Measurements from ENCODE around the gene IFNL1.
"Not testable (repeated sequence)": the region's sequence is repeated elsewhere in the genome, so short reads cannot be mapped to it uniquely, and the experiment has no call there.

The IFNL1 gene

GRCh38 chr19:39296055-39296645 is at the start of gene IFNL1:
TSS of gene IFNL1 (plus strand) at chr19:39296407. CDS start at chr19:39296422, 15 bp downstream.
- DNase-seq (ENCODE audit: low spot score): no peak
- no peak for FAIRE-seq

- no peak for DNase-seq (ENCODE audit: low spot score)
- FAIRE-seq: no peak
Observed at GRCh38 chr19:39246951-39247669, 49.1 kb upstream of the IFNL1 start.

GRCh38 chr19:39247701-39248664 is 48.2 kb upstream of the IFNL1 start:
- DNase-seq (ENCODE audit: low spot score) (no peak), FAIRE-seq (no peak)

GRCh38 chr19:39248806-39249205 is 47.4 kb upstream of the IFNL1 start, which contains the start of gene IFNL4:
TSS of gene IFNL4 (minus strand) at chr19:39248856.
- FAIRE-seq (no peak), DNase-seq (ENCODE audit: low spot score) (no peak)

GRCh38 chr19:39251081-39251480 is 45.1 kb upstream of the IFNL1 start:
- DNase-seq (ENCODE audit: low spot score) (no peak), FAIRE-seq (no peak)

- no peak for DNase-seq (ENCODE audit: low spot score)
- no peak for FAIRE-seq
Observed at GRCh38 chr19:39251846-39252245, 44.4 kb upstream of the IFNL1 start.

- DNase-seq (ENCODE audit: low spot score) (no peak), FAIRE-seq (no peak)
Observed at GRCh38 chr19:39252458-39252857, 43.7 kb upstream of the IFNL1 start.

GRCh38 chr19:39253374-39254149 is 42.6 kb upstream of the IFNL1 start:
- FAIRE-seq (no peak), DNase-seq (ENCODE audit: low spot score) (no peak)

- no peak for DNase-seq (ENCODE audit: low spot score)
- no peak for FAIRE-seq
Observed at GRCh38 chr19:39254531-39255345, 41.5 kb upstream of the IFNL1 start.

- no peak for FAIRE-seq
Observed at GRCh38 chr19:39257227-39257626, 39.0 kb upstream of the IFNL1 start.

GRCh38 chr19:39261704-39262103 is 34.5 kb upstream of the IFNL1 start:
- FAIRE-seq: no peak
- no peak for DNase-seq (ENCODE audit: low spot score)

More at GRCh38 chr19:39257227-39257626, 39.0 kb upstream of the IFNL1 start:
- no peak for DNase-seq (ENCODE audit: low spot score)

- FAIRE-seq (no peak), DNase-seq (ENCODE audit: low spot score) (no peak)
Observed at GRCh38 chr19:39262496-39262895, 33.7 kb upstream of the IFNL1 start.

GRCh38 chr19:39263912-39264305 is 32.3 kb upstream of the IFNL1 start:
- no peak for DNase-seq (ENCODE audit: low spot score)
- no peak for FAIRE-seq

GRCh38 chr19:39264306-39265290 is 31.6 kb upstream of the IFNL1 start:
- no peak for FAIRE-seq
- no peak for DNase-seq (ENCODE audit: low spot score)

GRCh38 chr19:39265321-39265916 is 30.8 kb upstream of the IFNL1 start:
- DNase-seq (ENCODE audit: low spot score): no peak
- no peak for FAIRE-seq

GRCh38 chr19:39268085-39268484 is 28.1 kb upstream of the IFNL1 start, which contains the start of gene IFNL2:
TSS of gene IFNL2 (plus strand) at chr19:39268396. CDS start at chr19:39268569, 173 bp downstream.
- DNase-seq (ENCODE audit: low spot score); FAIRE-seq: not testable (repeated sequence)

- FAIRE-seq; DNase-seq (ENCODE audit: low spot score): not testable (repeated sequence)
Observed at GRCh38 chr19:39268531-39269223, 27.5 kb upstream of the IFNL1 start.

GRCh38 chr19:39269369-39269768 is 26.8 kb upstream of the IFNL1 start:
- not testable (repeated sequence) for FAIRE-seq; DNase-seq (ENCODE audit: low spot score)
